GM19239 (cell line): ENCODE data around the gene LDLRAD4.

Source experiments
- DNase-seq: peaks from one replicate; pipeline ENCODE4 v3.0.0; 2011; ENCODE audit warnings: low spot score; ENCODE audit not compliant: insufficient read length
- FAIRE-seq: peaks from 2 replicates; lab custom pipeline; 2011; peaks lifted over from hg19 to GRCh38; lab: Jason Lieb, UNC

The LDLRAD4 gene

DNA sequence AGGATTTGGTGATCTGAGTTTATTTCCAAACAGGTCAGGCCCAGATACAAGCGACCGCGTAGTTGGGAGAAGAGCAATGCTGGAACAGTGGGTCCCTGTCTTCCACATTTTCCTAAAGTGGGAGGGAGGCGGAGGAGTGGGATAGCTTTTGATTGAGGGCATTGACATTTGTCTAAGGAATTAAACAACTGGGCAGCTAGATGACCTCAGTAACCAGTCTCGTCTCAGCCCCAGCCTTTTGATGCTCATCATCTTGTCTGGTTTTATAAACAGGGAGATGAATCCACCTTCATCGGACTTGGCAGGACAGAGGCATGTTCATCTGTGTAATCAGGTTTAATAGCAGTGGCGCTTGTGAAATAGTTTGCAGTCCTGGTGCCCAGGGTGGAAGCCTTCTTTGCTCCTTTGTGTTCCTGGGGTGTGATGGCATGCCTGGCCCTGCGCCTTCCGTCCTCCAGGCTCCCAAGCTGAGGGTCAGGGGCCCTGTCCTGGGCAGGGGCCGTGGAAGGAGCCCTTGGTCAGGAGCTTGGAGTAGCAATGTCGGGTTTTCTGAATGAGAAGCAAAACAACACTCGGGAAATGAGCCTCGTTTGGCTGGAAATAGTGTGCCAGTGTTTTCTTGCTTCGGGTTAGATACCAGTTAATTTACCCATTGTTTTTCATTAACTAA is 314.0 kb downstream of the LDLRAD4 start:
- DNase-seq = no peak
- FAIRE-seq = no peak

DNA sequence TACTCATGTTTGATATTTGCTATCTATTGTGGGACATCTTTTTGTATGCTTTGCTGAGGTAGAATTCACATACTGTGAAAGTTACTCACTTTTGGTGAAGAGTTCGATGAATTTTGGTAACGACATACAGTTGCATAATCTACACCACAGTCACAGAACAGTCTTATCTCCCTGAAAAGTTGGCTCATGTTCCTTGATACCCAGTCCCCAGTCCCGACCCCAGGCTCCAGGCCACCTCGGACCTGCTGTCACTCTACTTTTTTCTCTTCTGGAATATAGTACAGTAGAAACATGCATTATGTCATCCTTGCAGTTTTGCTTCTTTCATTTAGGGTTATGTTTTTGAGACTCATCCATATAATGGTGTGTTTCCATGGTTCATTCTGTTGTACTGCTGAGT is 316.1 kb downstream of the LDLRAD4 start:
- DNase-seq (no peak), FAIRE-seq (no peak)

DNA sequence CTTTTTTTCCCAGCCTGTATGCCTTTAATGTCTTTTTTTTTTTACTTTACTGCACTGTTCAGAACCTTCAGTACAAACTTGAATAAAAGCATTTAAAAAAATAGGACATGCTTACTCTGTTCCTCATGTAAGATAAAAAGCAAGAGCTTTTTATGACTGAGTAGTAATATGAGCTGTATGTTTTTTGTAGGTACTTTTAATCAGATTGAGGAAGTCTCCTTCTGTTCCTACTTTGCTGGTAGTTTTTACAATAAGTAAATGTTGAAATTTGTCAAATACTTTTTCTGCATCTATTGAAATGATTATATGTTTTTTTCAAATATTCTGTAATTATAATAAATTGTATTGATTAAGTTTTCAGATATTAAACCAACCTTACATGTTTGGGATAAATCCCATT is 318.0 kb downstream of the LDLRAD4 start:
- FAIRE-seq = no peak
- DNase-seq = no peak

DNA sequence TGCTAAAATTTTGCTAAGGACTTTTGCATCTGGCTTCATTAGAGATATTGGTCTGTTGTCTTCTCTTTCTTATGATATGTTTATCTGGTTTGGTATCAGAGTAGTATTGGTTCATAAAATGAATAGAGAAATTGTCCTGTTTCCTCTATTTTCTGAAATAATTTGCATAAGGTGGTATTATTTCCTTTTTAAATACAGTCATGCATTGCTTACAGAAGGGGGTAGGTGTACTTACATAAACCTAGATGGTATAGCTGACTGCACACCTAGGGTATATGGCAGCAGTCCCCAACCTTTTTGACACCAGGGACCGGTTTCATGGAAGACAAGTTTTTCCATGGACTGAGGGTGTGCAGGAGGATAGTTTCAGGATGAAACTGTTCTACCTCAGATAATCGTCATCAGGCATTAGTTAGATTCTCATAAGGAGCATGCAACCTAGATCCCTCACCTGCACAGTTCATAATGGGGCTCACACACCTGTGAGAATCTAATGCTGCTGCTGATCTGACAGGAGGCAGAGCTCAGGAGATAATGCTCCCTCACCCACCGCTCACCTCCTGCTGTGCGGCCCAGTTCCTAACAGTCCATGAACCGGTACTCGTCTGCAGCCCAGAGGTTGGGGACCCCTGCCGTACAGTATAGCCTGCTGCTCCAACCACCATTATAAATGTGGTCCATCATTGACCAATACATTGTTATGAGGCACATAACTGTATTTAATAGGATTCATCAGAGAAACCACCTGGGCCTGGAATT is 318.6 kb downstream of the LDLRAD4 start:
- DNase-seq = no peak
- no peak for FAIRE-seq

DNA sequence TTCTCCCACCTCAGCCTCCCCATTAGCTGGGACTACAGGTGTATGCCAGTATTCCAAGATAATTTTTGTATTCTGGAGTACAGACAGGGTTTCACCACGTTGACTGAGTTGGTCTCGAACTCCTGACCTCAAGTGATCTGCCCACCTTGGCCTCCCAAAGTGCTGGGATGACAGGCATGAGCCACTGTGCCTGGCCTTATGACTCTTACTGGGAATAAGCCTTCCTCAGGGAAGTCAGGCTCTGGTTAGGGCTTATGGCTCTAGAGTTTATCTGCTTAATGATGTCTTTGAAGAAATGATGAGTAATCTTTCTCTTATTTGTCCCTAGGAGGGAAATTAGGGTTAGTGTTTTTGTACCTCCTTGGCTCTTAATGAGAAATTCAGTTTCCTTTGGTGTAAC is 320.1 kb downstream of the LDLRAD4 start:
- FAIRE-seq (no peak), DNase-seq (no peak)

DNA sequence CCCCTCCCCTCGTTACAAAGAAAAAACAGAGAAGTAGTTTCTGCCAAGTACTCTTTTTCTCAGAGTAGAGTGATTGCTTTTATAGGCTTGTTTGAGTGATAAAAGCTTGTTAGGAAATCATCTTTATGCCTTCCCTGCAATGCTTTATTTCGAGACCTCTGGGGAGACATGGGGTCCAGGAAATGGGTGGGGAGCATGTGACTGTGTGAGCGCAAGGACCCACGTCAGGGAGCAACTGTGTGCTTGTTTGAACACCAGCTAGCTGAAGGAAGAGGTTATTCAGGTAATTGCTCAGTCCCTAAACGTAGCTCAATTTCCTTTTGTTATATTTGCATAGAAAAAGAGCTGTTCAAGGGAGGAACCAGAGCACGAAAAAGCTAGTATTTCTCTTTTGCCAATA is 320.5 kb downstream of the LDLRAD4 start:
- DNase-seq (no peak), FAIRE-seq (peak; percentile 18)

DNA sequence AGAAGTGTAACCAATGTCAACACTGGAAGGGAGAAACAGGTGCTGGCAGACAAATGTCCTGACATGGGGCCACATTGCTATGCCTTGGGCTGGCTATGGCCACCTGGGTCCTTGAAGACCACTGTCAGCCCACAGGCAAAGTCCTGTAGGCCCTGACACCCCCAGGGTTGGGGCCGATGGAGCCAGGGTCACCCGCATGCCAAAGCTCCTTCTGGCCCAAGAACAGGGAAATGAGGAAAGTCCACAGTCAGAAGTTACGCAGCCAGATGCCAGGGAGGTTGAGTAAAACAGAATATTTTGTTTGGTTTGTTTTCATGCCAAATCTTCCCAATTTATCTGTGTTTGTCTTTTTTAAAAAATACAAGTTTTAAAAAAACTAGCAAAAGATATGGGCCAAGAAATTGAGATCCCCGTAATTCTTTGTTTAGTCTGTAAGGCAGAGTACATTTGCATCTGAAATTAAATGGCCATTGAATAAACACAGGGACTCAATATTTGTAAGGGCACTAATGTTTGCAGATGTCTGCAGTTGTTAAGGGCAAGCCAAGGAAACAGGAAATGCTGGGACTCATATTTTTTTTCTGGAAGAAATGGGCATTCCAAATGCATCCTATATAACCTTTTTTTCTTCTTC is 321.4 kb downstream of the LDLRAD4 start:
- FAIRE-seq = no peak
- DNase-seq = no peak

DNA sequence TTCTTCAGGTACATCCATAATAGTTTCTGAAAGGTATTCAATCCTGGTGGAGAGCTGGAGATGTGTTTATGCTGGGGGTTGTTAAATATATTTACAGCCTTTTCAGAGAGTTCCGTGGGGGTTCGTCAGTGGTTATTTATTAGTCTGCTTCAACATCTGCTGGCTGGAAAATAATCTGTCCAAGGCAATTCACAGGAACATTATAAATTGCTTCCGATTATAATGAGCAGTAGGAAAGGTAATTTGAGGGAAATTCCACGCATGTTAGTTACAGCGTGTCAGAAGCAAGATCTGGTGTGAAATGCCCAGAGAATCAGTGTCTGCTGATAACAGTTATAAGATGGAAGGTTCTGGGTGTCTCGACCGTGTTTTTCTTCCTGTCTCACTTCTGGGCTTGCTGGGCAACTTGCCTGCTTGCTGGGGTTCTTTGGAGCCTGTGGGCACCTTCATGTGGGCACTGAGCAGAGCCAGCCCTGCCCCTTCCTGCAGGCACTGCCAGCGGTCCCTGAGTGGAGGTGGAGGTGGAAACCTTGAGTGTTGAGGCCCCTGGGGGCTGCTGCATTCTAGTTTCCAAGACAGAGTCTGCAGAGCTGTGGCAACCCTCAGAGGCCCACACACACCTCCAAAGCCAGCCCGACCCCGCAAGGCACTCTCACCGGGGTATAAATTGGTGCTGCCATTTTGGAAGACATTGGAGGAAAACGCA is 322.1 kb downstream of the LDLRAD4 start:
- DNase-seq = no peak
- FAIRE-seq = no peak

DNA sequence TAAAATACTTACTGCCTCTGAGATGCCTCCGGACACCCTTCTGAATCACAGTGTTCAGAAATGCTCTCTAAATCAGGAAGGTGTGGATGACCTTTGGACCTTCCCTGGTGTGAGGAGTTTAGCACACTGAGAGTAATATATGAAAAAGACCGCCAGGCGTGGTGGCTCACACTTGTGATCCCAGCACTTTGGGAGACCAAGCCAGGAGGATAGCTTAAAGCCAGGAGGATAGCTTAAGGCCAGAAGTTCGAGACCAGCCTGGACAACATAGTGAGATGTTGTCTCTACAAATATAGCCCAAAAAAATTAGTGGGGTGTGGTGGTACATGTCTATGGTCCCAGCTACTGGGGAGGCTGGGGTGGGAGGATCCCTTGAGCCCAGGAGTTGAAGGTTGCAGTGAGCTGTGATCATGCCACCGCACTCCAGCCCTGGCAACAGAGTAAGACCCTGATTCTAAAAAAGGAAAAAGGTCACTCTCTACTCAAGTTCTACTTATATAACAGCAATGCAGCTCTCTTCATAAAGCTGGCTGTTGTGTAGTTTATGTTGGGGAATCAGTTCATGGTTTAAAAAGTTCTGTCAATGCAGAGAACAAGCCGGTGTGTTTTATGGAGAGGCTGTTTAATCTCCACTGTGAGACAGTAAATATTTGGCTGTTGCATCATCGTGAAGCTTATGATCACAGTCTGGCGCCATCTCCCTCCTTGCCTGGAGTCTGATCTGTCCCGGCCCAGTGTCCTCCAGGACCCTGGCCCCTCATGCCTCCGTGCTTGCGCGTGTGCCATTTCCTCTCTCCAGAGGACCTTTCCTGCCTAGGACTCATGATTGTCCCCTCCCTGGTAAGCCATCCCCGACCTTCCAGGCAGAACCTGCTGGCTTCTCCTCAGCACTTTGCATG is 323.3 kb downstream of the LDLRAD4 start:
- FAIRE-seq = no peak
- no peak for DNase-seq

DNA sequence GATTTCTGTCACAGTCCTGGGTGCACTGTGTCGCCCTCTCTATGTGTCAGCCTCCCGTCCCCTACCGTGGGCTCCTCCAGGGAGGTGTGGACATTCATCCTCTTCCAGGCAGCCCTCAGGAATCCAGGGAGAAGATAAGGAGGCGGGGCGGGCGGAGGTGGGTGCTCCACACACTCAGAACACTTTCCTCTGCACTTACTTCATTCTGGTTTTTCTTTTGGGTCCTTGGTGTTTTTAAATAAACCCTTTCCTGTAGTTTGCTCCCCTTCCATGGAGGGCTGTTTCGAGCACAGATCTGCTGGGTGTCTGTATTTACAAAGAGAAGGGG is 323.9 kb downstream of the LDLRAD4 start:
- FAIRE-seq = no peak
- no peak for DNase-seq

DNA sequence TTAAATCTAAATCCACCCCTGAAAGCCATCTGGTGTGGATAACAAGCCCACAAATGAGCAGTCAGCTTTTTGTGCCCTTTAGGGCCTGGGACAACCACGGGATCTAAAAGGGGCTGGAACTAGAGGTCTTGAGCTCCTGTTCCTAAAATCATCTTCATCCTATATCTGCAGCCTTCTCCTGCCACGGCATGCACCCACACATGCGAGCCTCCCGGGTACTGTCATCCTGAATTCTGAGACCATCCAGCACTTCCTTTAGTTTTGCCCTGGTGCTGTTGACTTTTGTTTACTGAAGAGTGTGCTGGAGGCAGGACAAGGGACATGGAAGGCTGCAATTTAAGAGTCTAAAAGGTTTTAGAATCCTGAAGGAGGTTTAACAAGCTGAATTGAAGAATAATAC is 324.6 kb downstream of the LDLRAD4 start:
- FAIRE-seq (no peak), DNase-seq (no peak)

DNA sequence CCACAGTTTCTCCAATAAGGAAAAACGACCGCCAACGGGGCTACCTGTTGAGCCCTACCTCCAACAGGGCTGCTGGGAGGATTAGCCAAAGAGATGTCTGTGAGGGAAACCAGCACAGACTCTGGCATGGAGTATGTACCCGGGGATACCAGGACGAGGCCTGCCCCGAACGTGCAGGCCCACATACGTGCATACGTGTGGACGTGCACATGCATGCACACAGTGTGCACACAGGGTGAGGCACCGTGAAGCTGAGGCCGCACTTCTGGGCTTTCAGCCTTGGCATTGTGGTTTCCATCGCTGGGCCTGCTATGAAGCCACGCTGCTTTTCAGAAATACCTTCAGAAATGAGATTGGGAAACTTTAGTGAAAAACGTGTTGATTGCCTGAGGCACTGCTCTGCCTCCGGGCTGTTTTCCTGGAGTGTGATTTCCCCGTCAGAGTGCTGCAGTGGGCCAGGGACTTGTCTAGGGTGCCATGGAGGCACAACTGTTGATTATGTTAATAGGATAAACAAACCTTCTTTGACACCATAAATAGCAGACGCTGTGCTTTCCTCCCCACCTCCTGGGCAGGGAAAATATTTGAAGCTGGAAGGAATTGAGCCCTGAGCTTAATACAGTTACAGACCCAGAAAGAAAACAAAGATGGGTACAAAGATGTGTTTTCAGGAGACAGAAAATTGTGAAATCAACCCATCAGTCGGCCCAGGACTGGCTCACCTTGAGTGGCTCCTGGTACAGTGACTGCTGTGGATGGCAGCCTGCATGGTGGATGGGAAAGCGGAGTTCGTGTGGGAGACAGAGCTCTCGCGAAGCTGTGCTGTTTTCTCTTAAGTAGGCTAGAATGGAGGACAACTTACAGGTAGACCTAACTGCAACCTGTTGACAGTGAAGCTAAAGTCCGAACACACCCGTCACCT is 325.5 kb downstream of the LDLRAD4 start:
- DNase-seq (no peak), FAIRE-seq (no peak)

DNA sequence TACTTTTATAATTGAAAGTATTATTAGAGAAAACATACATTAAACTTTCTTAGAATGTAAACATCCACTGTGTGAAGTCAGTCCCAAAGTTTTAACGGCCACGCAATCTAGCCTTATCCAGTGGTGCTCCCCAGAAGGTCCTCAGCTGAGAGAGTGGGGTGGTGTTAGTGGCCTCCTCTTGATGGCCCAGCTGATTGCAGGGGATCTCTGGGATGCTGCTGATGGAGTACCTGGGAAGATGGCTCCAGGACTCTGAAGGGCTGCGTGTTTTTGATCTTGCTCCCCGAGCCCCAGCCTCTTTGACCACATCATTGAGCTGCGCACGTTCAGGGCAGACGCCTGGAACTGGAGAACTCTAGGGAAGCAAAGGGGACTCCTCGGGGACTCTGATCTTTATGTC is 326.4 kb downstream of the LDLRAD4 start:
- FAIRE-seq (no peak), DNase-seq (no peak)

DNA sequence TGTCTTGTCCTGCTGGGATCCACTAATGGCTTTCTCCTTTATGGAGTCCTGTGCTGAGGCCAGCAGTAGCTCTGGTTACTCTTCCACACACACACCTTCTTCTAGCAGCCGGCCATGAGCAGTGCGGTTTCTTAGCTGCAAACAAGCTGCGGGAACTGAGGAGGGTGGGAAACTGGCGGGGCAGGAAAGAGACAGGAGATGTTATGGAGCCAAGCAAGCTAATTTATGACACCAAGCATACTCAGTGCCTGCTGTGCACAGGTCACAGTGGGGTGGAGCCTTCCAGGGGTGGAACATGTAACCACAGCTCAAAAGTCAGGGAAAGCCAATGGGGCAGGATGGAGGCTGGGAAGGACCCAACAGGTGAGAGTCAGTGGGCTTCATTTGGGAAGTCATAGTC is 327.0 kb downstream of the LDLRAD4 start:
- FAIRE-seq (no peak), DNase-seq (no peak)

DNA sequence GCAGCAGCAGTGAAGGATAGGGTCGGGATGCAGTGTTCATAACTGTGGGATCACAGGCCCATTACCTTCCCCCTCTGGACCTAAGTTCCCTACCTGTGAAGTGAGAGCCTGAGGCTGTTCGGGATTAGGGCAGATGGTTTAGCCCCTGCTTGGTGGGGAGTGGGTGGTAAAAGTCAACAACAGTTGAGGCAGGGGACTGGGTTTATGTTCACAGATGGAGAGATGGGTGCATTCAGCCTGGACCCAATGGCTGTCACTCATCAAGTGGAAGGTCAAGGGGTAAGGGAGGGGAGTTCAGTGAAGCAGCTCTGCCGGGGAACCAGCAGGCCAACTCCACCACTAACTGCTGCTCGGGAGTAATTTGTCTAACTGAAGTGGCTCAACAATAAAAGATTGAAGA is 327.4 kb downstream of the LDLRAD4 start:
- FAIRE-seq = no peak
- no peak for DNase-seq

DNA sequence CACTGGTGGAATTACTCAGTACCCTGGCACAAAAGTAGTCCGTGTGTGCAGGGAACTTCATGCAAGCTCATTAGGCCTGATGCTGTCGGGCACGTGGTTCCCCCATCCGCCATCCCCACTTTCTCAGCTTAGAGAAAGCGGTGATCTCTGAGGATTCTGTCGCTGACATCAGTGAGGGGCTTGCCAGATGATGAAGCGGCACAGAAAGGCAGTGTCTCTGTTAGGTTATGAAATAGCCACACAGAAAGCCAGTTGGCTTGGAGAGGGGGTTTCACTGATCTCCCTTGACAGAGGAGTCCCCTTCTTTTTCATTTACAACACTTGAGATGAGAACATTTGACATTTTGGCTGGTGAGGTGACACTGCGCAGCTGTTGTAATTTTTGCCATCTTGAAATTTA is 328.1 kb downstream of the LDLRAD4 start:
- no peak for DNase-seq
- no peak for FAIRE-seq

DNA sequence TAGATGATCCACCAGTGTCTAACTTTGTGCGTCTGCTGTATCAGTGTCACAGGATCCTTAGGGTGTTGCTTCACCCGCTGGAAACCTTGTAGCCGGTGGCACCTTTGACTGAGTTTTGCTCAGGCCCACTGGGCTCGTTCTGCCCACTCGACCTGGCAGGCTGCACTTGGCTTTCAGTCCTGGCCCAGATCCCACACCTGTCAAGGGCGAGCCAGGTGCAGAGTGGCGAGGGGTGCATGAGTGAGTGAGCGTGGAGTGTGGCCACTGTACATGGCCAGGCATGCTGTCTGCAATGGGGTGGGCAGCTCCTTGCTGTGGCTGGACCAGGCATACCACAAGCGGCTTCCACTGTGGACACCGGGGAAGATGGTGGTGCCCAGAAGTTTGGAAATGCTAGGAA is 328.8 kb downstream of the LDLRAD4 start:
- FAIRE-seq (no peak), DNase-seq (no peak)

DNA sequence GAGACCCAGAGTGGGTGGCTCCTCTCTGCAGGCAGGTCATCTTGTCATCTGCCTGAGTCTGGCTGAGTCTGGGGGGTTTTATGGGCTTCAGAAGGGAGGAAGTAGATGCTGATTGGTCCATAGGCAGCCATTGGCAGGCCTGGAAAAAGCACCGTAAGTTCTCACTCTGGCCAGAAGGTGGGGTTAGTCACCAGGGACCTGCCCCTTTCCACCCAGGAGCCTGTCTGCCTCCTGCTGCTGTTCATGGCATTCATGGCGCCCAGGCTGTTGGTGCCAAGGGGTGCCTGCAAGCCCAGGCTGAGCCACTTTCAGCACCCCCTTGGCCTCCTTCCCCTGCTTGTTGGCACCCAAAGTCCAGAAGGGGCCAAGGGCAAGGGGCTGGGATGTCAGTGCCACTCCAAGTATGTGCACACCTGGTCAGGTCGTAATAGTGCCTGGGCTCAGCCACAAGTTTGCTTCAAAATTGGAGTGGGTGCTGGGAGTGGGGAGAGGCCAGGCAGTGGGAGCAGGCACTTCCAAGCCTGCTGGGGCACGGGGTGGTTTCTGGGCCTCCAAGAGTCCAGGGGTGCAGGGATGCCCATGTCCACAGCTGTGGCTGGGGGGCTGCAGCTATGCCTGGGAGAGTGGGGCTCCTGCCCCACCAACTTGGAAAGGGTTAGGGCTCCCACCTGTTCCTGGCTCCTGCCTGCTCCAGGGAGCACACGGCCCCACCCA is 329.7 kb downstream of the LDLRAD4 start:
- DNase-seq (no peak), FAIRE-seq (no peak)
